ENCODE measurements around the gene TMEM236.
"Not testable (repeated sequence)": the region's sequence is repeated elsewhere in the genome, so short reads cannot be mapped to it uniquely, and the experiment has no call there.

Gene TMEM236, protein sequence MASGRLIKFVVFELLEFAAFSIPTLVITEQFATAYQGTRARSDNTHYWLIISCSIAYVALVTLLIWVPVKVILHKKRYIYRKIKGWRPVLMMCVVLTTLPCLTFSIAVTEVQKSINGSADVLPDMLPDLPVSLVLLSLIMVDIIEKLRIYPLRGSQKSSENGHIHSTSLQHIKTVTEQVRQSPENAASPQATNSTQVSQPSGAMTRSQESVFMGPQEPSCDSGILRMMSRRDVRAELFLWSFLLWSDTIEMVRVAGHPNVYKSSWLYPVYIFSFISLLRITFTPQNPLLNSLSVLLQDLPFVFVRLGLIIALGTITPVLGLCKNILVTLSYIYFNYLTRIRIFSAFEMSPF

DNA sequence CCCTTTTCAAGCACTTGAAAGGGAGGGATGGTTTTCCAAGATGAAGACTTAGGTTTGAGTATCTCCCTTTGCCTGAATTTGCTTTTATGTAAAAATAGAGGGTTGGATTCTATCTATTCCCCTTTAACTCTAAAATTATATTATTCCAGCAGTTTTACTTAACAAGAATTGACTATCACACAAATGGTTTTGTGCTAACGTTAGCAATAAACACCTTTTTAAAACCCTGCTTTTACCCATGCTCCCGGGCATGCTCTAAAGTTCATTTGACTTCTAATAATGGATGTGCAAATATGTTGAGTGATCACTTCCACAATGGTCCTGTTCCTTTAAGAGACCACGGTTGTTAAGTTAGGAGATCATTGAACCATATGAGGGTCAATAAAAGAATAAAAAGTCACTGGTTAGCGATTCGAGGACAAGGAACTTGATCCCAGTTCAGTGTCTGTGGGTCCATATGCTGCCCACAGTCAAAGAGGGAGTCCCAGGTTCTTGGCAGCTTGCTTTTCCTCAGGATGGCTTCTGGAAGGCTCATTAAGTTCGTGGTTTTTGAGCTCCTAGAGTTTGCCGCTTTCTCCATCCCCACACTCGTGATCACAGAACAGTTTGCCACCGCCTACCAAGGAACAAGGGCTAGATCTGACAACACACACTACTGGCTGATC is at the start of gene TMEM236:
Gene TMEM236 (plus strand): TSS at position 421 of the 665 bp plus-strand sequence. CDS start 95 bp downstream, at position 516.
- DNase-seq (ENCODE audit: low read depth), result no peak

DNA sequence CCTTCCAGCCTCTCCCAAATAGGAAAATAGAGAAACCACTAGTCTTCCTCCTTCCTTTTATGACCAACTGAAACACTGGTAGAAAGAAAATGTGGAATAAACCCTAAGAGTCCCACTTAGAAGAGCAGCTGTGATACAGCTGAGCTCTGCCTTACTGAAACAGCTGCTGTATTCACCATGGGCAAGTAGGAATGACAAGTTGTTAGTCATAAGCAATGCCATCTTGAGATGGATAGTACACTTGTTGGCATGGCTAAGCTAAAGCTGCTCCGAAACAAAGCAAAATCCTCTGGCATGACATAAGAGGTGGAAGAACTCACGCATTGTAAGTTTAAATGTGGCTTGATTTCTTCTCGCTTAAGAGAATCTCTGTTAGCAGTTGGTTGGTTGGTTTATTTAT is 48.3 kb upstream of the TMEM236 start:
- DNase-seq (ENCODE audit: low read depth), result no peak

DNA sequence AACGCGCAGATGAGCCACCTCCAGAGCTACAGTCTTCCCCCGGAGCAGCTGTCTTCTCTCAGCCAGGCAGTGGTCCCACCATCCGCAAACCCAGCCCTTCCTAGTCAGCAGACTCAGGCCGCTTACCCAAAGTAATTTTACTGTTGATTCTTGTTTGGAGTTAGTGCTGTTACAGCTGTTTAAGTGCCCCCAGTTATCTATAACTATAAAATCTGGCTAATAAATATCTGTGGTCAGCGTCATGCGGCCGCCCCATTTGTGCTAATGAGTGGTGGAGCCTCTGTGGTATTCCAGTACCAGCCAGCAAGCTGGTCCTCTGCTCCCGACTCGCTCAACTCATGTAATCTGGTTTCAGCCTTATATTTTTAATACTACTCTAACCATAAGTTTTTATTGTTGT is 43.2 kb upstream of the TMEM236 start:
- no peak for DNase-seq (ENCODE audit: low read depth)

GRCh38 chr10:17709492-17709891 is 42.5 kb upstream of the TMEM236 start:
- no peak for DNase-seq (ENCODE audit: low read depth)

DNA sequence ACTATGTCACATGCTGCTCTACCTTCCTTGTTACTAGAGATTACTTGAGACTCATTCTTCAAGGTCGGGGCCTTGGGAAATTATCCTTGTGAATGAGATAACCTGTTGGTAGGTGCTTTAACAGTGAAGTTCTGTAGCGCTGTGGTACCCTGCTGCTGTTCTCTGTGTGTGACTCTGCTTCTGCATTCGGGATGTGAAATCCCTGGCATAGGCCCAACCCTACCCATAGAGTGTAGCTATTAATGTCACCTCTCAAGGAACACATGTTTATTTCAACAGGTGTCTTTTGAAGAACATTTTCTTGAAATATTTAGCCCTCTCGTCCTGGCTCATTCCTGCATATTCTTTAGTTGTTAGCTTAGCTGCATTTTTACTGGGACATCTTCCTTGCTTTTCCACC is 41.8 kb upstream of the TMEM236 start:
- no peak for DNase-seq (ENCODE audit: low read depth)

DNA sequence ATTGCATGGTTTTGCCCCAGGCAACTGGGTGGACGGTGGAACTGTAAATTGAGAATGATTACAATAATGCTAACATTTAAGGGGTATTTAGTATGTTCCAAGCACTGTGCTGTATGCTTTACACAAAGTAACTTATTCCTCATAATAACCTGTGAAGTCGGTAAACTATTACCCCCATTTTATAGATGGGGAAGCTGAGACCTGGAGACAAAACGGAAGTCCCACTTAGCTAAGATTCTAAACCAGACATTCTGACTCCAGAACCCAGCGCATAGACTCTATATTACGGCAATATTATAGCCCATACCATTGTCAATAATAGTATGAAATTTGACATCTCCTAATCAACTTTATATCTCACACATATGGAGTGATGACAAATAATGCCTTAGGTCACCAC is 39.9 kb upstream of the TMEM236 start:
- no peak for DNase-seq (ENCODE audit: low read depth)

DNA sequence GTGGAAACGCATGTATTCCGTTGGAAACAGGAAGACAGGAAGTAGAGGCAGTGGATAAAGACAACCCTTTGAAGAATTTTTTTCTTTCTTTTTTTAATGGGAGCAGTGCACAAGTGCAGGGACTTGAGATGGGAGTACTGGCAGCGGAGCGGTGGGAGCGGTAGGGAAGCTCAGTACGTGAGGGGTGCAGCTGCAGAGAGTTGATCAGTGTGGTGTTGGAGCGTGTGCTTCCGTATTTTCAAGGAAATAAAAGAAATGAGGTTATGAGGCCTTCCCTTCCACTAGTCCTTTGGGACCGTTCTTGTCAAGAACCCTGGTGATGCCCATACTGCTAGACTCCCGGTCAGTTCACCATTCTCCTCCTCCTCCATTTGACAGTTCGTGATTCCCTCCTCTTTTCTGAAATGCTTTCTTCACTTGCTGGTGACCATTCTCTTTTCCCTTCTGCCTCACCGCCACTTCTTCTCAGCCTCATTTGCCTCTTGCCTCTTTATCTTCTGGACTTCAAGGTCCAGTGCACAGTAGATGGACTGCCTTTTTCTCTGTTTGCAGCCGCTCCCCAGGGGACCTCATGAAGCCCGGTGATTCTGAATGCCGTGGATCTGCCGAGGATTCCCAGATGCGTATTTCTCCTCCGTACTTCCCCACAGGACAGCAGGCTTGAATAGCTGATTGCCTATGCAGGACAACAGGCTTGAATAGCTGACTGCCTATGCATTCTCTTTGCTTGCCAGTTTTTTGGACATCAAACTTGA is 39.1 kb upstream of the TMEM236 start:
- no peak for DNase-seq (ENCODE audit: low read depth)

DNA sequence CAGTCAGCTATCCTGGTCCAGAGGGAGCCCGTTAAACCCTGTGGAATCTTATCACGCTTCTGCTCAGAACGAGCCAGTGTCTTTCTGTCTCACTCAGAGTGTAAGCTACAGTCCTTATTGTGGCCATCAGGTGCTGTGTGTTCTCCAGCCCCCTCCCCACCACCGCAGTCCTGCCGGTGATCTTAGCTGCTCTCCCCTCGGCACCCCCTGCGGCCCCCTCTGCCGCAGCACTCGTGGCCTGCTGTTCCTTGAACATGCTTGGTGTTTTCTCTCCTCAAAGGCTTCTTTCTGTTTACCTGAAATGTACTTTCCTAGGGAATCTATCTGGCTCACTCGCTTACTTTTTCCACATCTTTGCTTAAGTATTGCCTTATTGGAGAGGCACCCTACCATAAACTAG is 38.2 kb upstream of the TMEM236 start:
- DNase-seq (ENCODE audit: low read depth), result no peak

- DNase-seq (ENCODE audit: low read depth), result no peak
Measured at GRCh38 chr10:17716161-17716560, 35.8 kb upstream of the TMEM236 start.

DNA sequence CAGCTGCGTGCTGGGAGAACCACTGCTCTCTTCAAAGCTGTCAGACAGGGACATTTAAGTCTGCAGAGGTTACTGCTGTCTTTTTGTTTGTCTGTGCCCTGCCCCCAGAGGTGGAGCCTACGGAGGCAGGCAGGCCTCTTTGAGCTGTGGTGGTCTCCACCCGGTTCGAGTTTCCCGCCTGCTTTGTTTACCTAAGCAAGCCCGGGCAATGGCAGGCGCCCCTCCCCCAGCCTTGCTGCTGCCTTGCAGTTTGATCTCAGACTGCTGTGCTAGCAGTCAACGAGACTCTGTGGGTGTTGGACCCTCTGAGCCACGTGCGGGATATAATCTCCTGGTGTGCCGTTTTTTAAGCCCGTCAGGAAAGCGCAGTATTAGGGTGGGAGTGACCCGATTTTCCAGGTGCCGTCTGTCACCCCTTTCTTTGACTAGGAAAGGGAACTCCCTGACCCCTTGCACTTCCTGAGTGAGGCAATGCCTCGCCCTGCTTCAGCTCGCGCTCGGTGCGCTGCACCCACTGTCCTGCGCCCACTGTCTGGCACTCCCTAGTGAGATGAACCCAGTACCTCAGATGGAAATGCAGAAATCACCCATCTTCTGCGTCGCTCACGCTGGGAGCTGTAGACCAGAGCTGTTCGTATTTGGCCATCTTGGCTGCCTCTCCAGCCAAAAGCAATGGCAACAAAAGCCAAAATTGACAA is 29.5 kb upstream of the TMEM236 start:
- DNase-seq (ENCODE audit: low read depth), result not testable (repeated sequence)

DNA sequence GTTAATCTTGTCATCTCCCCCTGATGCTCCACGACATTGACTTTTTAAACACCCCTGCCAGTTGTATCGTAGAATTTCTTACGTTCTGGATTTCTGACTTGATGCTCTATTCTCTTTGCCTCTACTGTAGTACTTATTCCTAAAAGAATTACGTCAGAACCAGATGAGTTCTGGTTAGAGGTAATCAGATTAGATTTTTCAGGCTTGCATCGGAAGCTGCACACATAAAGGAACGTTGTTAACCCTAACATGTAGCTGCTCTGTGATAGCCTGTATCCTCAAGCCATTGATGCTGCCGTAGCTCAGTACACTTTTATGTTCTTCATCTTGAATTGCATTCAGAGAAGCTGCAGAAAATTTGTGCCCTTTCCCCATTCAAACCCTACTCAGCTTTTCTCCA is 26.3 kb upstream of the TMEM236 start:
- DNase-seq (ENCODE audit: low read depth), result no peak

DNA sequence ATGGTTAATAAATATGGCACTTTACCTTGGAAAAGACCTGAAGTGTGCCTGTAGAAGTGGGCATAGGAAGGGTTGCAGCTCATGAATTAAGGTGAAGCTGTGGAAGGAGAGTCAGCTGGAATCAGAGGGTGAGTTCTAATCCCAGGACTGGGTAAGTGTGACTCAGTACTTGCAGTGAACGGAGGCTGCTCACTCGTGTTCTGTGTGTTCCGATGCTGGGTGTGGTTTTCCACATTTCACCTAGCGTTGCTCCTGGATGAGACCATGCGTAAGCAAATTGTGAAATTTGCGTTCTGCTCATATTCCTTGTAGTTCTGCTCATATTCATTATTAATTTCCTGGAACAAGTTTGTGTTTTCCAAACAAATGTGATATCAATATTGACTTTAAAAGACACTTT is 22.4 kb upstream of the TMEM236 start:
- DNase-seq (ENCODE audit: low read depth), result no peak

- no peak for DNase-seq (ENCODE audit: low read depth)
Measured at GRCh38 chr10:17730667-17731066, 21.3 kb upstream of the TMEM236 start.

GRCh38 chr10:17731331-17732020 is 20.5 kb upstream of the TMEM236 start:
- no peak for DNase-seq (ENCODE audit: low read depth)

- no peak for DNase-seq (ENCODE audit: low read depth)
Measured at GRCh38 chr10:17733620-17734019, 18.4 kb upstream of the TMEM236 start.

GRCh38 chr10:17734432-17735080 is 17.4 kb upstream of the TMEM236 start:
- DNase-seq (ENCODE audit: low read depth), result no peak

DNA sequence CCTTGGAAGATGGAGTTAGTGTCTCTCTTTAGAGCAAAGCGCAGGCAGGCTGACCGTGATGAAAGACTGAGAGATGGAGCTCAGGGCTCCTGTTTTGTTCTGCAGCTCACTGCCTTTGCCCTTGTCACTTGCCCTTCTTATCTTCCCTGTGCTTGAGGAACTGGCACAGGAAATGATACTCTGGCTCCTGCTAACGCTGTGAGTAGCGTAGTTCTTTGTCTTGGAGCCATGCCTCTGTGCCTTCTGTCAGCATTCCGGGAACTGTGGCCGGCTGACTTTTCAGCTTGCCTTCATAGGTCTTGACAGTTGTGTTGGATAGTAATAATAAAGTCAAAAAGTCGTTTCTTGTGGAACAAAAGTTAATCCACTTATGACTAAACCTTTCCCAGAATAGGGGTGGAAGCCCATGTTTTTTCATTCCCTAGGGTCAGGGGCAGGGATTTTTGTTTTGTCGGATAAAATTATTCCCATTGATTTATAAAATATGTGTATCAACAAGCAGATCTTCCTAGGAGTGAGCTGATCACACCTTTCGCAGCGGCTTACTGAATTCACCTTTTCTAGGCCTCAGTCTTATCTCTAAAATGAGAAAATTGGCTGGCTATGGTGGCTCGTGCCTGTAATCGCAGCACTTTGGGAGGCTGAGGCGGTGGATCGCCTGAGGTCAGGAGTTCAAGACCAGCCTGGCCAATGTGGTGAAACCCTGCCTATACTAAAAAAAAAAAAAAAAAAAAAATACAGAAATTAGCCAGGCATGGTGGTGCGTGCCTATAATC is 16.6 kb upstream of the TMEM236 start:
- DNase-seq (ENCODE audit: low read depth), result no peak

DNA sequence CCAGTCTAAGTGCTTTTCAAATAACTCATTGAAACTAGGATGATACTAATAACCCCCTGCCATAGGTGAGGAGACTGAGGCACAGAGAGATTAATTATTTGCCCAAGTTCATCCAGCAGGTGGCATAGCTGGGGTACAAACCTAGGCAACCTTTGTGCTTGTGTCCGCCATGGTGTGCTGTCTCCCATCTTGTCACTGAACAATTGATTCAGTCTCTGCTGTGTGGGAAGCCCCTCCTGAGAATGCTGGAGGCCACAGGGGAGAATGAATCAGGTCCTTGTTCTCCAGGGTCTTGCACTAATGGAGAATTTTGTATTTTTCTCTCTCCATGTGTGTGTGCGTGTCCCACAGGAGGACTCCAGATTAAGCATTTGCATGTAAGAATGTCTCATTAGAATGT is 15.8 kb upstream of the TMEM236 start:
- no peak for DNase-seq (ENCODE audit: low read depth)

DNA sequence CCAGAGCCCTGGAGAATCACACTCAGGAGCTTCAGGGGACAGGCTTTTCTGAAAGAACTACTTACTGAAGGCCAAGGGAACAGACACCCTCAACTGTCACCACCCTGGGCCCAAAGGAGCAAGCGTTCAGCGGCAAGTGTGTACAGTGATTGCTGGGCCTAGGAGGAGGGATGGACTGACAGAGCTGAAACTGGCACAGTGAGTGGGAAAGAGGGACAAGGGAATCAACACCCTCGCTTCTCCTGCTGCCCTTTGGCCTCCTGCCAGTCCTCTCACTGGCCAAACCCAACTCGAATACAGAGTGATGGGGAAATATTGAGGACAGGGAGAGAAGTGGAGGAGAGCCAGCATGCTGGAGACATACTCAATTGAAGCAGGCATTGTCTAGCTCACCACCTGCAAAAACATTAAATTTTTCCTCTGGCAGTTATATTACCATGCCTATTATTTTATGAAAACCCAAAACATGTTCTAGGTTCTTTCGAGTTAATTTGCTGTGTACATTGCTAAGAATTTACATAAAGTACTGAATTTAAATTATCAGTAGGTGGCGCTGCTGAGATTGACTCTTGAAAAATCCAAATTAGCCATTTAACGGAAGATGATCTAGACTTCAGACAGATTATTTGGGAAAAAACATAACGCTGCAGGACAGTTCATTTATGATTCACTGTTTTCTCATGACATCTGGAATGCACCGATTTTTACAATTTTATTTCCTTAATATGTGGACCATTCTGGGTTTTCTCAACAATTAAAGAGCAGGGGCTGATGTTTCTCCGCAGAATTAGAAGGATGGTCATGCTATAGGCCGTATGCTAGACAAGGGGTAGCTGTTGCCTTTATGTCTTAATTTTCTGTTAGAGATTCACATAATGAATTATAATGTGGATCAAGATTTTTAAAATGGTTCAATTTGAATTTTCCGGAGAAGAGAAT is 14.7 kb upstream of the TMEM236 start:
- no peak for DNase-seq (ENCODE audit: low read depth)

Data from activated T-cell treated with anti-CD3 and anti-CD28 coated beads for 1 hour (primary cell).